ENCODE data around the gene ST6GALNAC1.

Gene ST6GALNAC1

GRCh38 chr17:76576189-76576588 lies 67.4 kb downstream of the ST6GALNAC1 start:
- no peak for DNase-seq (ENCODE audit: low read depth)

- DNase-seq (ENCODE audit: low read depth), result no peak
These were observed 68.0 kb downstream of the ST6GALNAC1 start for GRCh38 chr17:76575570-76575969.
